GM12892 (cell line): ENCODE measurements around the gene HIVEP3.

ENCODE experiments used
- POLR2A ChIP-seq: IDR thresholded peaks from 2 replicates; pipeline ENCODE4 v1.6.1; 2011; ENCODE audit warnings: low read depth, low read length, control low read depth
- POLR2AphosphoS5 ChIP-seq: IDR thresholded peaks from 2 replicates; pipeline ENCODE4 v1.6.1; 2011; ENCODE audit warnings: low read depth, low read length, control low read depth

- TF ChIP-seq POLR2A (no peak), POLR2AphosphoS5 (no peak)
Measured at GRCh38 chr1:41838266-41838665, 80.5 kb downstream of the HIVEP3 start.
